DMS79 treated with DMSO at 0.1 percent for 48 hours (cell line): ENCODE data around the gene JPH3.

Source experiments
- DNase-seq: peaks from one replicate; lab custom pipeline; 2025; lab: John Stamatoyannopoulos, UW

The JPH3 gene

DNA sequence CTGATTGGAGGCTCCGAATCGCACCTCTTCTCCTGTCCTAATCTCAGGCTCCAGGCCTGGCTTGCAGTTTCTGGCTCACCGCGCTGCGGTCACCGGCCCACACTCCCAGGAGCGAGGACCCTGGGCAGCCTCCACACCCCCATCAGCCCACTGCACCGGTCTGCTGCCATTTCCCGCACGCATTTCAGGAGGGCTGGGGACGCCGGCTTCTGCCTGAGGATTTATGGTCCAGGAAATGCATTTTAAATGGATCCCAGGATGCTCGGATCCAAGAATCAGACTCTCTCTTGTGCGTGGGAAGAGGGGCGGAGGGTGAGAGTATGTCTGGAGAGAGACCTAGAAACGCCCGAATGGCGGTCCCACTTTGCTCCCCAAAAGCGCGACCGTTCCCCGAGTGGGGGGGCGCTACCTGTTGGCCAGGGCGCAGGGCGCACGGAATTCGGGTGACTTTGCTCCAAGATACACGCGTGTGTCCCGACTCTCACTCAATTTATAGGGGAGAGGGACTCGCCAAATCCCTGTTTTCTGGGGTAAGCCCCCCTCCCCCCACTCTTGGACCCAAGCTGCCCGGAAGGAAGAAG, 817 bp upstream of the JPH3 start:
- DNase-seq, result no peak

DNA sequence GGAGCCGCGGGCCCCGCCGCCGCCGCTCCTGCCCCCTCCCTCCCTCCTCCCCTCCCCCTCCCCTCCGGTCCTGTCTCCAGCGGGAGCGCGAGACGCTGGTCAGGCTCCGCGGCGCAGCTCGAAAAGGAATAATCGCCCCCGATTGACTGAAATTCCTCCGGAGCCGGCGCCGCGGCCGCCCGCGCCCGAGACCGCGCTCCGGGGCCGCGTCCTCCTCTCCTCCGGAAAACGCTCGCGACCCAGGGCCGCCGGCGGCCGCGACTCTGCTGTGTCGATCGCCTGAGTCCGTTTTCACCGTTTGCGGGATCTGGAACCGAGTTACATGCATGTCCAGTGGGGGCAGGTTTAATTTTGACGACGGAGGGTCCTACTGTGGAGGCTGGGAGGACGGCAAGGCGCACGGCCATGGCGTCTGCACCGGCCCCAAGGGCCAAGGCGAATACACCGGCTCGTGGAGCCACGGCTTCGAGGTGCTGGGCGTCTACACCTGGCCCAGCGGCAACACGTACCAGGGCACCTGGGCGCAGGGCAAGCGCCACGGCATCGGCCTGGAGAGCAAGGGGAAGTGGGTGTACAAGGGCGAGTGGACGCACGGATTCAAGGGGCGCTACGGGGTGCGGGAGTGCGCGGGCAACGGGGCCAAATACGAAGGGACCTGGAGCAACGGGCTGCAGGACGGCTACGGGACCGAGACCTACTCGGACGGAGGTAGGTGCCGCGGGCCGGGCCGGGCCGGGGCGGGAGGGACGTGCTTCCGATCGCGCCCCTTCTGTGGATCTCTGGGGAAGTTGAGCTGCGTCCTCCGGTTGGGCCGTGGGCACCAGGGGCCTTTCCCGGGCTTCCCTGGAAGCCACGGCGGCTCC, 744 bp downstream of the JPH3 start:
- no peak for DNase-seq

DNA sequence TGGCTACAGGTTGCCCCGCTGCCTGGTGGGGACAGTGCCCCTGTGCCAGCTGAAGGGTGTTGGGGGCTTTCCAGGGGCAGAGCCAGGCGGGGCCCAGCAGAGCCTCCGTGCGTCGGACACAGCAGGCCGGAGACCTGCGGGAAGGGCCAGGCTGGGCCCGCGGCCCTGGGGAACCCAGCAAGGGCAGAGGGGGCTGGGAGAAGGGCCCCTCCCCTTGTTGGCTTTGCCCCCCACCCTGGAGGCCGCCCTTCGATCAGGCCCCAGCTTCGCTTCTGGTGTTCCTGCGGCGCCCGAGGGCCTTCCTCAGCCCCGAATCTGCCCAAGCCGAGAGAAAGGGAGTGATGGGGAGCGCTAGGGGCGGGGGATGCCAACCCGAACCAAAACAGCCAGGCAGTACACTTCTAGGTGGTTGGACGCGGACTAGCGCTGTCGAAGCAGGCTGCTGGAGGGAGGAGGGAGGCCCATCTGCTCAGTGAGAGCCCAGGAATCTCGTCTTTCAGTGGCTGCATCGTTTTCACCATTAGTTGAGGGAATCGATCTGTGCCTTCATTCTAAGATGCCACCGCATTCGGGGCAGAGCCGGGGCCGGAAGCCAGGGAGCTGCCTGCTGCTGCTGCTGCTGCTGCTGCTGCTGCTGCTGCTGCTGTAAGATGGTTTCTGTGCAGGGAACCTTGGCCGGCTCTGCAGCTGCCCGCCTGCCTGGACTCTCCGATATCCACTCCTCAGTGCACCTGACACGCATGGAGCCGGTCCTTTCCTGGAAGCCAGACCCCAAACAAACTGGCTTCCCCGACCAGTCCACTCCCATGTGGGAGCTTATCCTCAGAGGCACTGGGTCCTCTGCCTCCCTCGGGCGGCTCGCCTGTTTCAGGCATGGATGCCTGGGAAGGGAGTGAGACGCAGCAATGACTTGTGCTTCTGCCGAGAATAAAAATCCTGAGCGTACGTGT, 1.7 kb downstream of the JPH3 start:
- peak; percentile 5 for DNase-seq

DNA sequence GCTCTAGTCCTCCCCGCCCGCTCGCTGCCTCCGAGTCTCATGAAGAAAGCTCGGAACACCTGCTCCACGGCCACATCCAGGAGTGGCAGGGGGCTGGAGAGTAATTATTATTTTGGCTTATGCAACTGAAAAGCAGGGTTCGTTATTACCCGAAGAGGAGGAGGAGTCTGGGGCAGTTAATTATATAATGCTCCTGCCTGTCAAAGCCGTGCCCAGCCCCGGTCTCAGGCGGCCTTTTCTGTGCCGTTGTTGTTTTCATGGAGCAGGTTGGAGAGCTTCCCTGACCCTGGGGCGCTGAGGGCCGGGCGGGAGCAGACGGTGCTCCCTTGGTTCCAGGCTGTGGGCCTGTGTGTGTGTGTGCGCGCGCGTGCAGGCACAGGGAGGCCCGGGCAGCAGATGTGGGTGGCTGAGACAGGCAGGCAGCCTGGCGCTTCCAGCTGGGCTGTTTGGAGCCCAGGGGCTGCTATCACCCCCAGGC, 2.4 kb downstream of the JPH3 start:
- no peak for DNase-seq

DNA sequence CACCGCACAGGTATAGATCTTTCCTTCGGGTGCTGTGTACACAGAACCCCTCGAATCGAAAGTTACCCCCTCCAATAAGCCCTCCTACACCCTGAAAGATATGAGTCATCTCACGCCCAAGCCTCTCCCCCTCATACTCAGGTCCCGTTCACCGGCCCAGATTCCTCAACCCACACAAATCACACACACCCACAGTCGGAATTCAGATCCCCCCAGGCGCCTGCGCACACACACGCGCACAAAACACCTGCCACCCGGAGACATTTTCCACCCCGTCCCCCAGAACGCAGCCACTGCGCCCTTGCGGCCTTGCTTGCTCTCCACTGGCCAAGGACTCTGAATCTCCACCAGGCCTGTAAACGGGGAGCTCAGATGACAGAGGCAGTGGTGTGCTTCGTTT, 4.9 kb downstream of the JPH3 start:
- DNase-seq, result no peak

DNA sequence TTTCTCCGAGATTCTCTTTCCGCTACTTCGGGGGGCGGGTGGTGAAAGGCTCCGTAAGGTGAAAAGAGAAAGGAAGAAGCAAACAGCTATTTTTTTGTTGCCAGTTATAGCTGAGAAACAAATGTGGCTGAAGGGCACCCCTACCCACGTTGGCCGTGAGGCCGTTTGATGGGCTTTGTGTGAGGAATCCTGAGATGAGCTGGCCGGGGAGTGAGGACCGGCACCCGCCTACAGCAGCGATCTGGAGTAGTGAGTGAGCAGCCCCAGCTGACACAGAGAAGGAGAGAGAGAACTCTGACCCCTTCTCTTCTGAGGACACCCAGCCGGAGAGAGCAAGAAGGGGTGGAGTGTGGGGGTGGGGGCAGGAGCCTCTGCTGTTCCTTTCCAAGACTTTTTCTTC, 5.6 kb downstream of the JPH3 start:
- no peak for DNase-seq

DNA sequence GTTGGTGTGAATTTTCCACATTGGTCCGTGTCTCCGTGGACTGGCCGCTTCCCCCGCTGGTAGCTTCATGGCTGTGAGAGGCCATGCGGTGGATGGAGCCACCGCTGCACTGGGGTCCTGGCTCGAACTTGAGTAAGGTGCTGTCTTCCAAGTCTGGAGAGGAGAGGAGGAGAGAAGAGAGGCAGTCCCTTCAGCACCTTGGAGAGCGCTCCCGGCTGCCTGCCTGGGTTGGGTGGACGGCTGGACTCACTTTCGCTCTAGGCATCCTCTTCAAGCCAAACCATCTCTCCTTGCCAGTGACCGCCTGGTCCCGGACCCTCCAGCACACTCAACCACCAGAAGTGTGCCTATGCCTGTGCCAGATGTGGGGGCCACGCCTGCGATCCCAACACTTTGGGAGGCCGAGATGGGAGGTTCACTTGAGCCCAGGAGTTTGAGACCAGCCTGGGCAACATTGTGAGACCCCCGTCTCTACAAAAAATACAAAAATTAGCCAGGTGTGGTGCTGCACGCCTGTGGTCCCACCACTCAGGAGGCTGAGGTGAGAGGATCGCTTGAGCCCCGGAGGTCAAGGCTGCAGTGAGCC, 6.2 kb downstream of the JPH3 start:
- no peak for DNase-seq

DNA sequence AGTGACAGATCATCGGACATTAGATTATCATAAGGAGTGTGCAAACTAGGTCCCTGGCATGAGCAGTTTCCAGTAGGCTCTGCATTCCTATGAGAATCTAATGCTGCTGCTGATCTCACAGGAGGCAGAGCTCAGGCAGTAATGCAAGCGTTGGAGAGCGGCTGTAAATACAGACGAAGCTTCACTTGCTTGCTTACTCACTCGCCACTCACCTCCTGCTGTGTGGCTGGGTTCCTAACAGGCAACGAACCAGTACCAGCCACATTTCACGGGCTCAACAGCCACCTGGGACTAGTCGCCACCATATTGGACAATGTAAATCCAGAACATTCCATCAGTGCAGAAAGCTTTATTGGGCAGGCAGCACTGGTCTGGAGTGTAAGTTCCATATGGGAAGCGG, 7.7 kb downstream of the JPH3 start:
- DNase-seq, result no peak

DNA sequence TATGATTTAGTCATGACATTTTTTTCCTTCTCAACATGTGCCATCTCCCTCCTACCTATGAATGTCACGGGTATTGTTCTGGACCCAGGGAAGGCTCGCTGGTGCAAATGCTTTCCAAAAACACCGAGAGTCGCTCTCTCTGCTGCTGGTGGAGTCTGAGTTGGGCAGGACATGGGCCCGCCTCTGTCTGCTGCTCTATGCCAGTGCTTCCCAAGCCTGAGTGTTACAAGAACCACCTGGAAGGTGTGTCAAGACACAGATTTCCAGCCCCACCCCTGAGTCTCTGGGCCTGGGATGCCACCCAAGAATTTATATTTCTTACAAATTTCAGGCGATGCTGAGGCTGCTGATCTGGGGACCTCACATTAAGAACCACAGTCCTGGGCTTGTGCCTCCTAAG, 9.1 kb downstream of the JPH3 start:
- DNase-seq, result no peak

DNA sequence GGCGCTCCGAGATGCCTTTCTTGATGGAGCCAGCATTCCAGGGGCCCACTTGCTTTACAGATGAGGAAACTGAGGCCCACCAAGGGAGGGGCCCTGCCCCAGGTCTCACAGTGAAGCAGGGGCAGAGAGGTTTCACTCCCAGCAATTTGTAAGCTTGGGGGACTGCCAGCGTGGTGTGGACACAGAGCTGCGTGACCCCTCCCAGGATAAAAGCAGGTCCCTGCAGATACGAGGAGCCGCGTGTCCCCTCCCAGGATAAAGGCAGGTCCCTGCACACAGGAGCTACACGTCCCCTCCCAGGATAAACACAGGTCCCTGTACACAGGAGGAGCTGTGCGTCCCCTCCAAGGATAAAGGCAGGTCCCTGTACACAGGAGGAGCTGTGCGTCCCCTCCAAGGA, 11.7 kb downstream of the JPH3 start:
- DNase-seq, result no peak

DNA sequence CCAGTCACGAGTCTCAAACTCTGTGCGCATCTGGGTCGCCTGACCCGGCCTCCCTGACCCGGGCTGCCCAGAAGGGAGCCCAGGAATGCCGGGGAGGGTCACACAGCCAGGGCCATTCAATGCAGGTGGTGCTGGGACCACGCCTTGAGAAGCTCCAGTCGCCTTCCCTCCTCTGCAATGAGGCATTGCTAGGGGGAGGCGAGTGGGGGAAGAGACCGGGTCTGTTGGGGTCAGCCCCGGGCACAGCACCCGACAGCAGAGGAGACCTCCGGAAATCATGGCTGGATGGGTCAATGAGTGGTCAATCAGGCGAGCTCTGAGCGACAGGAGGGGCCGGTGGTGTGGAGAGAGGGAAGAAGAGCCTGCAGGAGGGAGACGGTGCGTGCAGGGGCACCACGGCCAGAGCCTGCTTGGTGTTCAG, 13.3 kb downstream of the JPH3 start:
- DNase-seq, result no peak

DNA sequence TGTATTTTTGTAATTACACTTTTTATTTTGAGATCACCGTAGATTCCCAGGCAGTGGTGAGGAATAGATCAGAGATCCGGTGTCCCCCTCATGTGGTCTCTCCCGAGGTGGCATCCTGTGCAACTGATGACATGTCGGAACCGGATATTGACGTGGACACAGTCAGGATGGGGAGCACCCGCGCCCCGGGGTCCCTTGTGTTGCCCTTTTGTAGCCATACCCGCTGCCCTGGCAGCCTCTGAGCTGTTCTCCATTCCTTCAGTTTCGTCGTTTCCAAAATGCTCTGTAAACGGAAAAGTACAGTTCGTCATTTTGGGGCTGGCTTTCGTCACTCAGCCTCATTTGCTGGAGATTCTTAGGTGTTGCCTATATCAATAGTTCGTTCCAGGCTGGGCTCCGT, 14.2 kb downstream of the JPH3 start:
- no peak for DNase-seq

DNA sequence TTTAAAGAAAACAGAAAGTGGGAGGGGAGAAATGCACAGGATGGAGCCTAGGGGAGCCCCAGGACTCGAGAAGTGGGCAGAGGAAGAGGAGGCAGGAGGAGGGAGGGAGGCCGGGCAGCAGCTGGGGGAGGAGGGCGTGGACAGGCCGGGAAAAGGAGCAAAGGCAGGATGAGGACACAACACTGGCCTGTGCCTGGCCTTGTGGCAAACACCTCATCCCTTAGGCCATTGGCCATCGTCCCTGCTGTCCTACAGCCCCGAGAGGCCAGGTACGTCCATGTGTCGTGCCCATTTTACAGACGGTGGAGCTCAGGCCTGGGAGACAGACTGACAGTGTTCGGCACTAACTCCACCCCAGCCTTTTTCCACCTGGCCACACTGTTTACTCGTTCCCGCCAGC, 15.9 kb downstream of the JPH3 start:
- no peak for DNase-seq

DNA sequence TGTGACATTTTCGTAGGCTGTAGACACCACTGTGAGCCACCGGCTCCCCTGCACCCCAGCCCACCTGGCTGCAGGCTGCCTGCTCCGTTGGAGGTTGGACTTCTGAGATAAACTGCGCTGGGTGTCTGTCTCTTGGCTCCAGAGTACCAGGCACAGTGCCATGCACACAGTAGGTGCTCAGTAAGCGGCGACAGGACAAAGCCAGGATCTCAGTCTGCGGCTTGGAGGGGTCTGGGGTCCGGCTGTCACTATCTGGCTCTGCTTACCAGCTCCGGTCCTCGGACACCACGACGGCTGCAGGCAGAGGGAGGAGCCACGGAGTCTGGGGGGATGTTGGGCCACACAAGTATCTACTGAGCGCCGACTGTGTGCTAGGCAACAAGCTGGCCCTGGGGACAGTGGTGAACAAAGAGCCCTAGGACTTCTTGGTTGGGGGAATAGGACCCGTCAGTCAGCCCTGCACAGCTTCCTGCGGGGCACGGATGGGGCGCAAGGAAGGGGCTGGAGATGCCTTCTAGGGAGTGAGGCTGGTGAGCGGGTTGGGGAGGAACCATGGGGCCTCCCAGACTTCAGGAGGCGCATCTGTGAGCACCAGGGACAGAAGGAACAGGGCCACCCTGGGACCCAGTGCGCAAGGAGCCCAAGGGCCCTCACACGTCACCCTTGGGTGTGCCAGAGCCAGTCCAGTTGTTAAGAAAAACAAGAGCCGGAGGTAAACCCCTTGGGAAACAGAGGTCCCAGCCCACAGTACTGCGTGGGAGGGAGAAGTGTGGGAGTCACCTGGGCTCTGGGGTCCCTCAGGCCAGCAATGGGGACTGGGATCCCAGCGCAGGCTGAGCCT, 17.3 kb downstream of the JPH3 start:
- DNase-seq, result no peak

DNA sequence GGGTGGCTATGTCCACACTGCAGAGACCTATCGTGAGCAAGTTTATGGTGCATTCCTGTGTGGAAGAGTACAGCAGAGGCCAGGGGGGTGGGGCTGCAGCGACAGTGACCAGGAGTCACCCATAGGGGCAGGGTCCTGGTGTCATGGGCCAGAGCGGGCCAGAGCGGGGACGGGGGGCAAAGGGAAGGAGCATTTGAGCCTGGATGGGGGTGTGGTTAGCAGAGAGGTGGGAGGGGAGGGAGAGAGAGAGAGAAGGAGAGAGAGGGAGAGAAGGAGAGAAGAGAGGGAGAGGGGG, 17.8 kb downstream of the JPH3 start:
- DNase-seq, result no peak

DNA sequence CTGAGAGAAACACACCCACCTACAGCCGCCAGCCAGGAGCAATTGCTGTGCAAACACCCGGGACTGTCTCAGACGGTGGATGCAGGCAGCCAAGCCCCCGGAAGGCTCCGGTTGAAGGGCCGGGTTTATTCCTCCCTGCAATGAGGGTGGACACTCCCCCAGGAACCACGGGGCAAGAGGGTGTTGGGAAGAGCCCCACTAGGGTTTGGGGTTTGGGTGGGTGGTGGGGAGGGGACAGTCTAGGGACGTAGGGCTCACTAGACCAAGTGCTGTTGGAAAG, 19.2 kb downstream of the JPH3 start:
- DNase-seq, result no peak

DNA sequence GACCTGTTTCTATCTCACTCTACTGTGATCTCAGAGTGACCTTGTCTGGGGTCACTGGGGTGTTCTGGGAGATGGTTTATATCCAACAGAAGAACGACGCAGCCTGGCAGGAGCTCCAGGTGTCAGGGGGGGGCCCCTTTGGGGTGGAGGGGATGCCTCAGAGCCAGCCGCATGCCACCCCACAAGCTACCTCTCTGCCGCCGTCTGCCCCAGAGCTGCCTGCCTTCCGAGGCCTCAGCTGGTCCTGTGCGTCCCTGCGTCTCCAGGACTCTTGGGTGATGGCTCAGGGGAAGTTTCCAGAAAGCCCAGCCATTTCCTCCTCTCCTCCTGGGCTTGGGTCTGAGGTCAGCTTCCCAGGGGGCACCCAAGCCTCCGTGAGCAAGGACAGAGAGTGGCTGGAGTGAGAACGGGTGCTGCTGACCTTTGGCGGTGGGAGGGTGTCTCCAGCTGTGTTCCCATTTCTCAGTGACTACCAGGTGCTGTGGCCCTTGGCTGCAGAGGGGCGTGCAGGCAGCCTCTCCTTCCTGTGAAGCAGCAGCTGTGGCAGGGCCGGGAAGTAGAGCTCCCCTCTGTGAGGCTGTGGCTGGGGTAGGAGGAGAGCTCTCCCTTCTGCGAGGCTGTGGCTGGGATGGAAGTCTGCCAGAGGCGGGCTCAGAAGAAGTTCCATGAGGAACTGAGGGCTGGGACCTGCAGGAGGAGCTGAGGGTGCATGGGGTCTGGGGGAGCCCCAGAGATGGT, 19.8 kb downstream of the JPH3 start:
- no peak for DNase-seq

DNA sequence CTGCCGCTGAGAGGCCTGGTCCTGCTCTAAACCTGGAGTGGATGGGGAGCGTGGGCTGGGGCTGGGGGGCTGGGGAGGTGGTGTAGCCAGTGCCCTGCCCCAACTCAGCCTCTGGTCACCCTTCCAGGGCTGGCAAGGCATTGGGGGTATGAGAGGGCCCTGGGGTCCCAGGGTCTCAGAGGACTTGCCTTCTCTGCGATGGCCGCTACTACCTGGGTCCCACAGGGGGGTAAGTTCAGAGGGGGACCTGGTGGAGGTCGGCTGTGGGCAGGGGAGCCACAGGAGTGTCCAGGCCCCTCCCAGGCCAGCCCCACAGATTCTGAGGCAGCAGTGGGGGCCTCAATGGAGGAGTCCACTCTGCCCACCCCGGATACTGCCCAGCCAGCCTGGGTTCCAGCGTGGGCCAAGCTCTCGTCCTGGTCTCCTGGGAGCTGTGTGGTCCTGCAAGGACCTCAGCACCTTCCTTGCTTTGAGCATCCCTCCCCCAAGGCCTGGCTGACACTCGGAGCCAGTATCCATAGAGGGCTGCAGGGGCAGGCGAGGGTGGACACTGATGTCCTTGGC, 20.5 kb downstream of the JPH3 start:
- DNase-seq, result no peak

DNA sequence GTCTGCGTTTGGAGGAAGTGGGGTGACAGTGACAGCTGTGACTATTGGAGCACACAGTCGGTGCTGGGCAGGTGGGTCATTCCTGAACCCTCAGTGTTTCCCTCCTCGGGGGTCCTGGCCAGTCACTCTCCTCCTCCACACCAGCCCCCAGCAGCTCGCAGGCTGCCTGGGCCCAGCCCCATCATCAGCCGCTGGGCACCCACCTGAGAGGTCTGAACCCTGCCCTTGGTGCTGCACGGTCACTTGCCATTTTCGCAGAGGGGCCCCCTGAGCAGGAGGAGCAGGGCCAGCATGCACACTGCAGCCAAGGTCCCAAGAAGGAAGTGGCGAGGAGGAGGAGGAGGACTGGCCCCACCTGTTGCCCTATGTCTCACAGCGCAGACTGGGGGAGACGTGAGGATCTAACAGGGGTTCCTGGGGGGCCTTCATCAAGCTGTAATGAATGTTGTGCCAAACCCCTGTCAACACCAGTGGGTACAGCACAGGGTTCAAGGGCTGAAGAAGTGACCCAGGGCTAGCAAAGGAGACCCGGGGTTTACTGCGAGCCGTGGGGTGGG, 23.0 kb downstream of the JPH3 start:
- no peak for DNase-seq

DNA sequence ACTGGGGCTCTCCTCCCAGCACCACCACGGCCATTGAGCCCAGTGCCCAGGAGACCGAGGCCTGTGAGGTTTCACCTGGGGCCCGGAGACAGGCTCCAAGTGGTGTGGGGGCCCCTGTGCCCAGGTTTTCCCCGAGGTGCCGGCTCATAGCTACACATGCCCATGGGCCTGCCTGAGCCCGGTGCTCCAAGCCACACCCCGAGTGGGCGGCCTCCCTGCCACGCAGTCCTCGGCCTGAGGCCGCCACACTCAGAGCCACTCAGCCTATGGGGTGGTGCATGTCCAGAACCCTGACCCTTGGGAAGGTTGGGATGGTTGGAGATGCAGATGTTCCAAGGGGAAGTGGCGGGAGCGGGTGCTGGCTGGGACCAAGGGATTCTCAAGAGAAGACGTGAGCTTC, 24.1 kb downstream of the JPH3 start:
- DNase-seq, result no peak
